AG04450 (cell line): ENCODE results near the gene PRMT3. TPM values are rescaled to one million over a fixed set of nuclear protein-coding genes. Genes with fewer than 3 reads are reported as not detected.
"Not testable (repeated sequence)": the region's sequence is repeated elsewhere in the genome, so short reads cannot be mapped to it uniquely, and the experiment has no call there.

ENCODE experiments used
- CTCF ChIA-PET: fragments of 300-600, 350-600 bp; formaldehyde crosslinking; extraction: SDS; loops from one replicate; lab custom pipeline; 2022; ENCODE audit warnings: antibody characterized with exemption, inconsistent platforms; lab: Charles Lee
- POLR2A ChIA-PET: fragments of 350-600 bp; formaldehyde crosslinking; extraction: SDS; loops from one replicate; lab custom pipeline; 2021; ENCODE audit warnings: antibody characterized with exemption, inconsistent platforms; lab: Yijun Ruan, JAX
- DNase-seq: peaks from one replicate; pipeline ENCODE4 v3.0.0-alpha.2; 2011; ENCODE audit warnings: low read depth, low spot score
- H3K27ac ChIP-seq: one replicate; pipeline ENCODE4 v1.5.1; 2012; ENCODE audit warnings: low read depth, low read length, control low read depth
- H3K27me3 ChIP-seq: one replicate; pipeline ENCODE4 v1.6.0; 2012; ENCODE audit warnings: low read length; ENCODE audit not compliant: control insufficient read depth, insufficient read depth
- H3K4me3 ChIP-seq: 2 replicates; pipeline ENCODE4 v1.5.1; 2011; ENCODE audit warnings: mild to moderate bottlenecking, low read depth, low read length, control low read depth
- H3K9me3 ChIP-seq: 2 replicates; pipeline ENCODE4 v1.5.1; 2012; ENCODE audit warnings: low read length; ENCODE audit not compliant: control insufficient read depth, insufficient read depth
- CTCF ChIP-seq: IDR thresholded peaks from 2 replicates; pipeline ENCODE4 v1.5.1; 2011; ENCODE audit warnings: low read depth, low read length, control low read depth, inconsistent platforms
- polyA plus RNA-seq: library from polyadenylated mRNA; depleted of rRNA; stranded (reverse); fragments of >200 nt; gene quantifications from 2 replicates; pipeline ENCODE4 v1.2.3, GENCODE V29; 2011

PRMT3 gene
- polyA plus RNA-seq, 1 experiment = 14.8 TPM

GRCh38 chr11:20458905-20459632, 71.6 kb downstream of the PRMT3 start:
- H3K27me3 ChIP-seq = no peaks in the 10 kb centered on the region
- ChIA-PET POLR2A (no interaction called here), CTCF (interaction anchor here (4.5 kb wide), 1 partner anchor 15 kb away, joined by 15 read pairs; no protein-coding TSS in a partner anchor)
- H3K9me3 ChIP-seq = no peaks in the 10 kb centered on the region
- no peak for TF ChIP-seq CTCF
- H3K27ac ChIP-seq = no peak overlapping the region
- H3K4me3 ChIP-seq = no peak overlapping the region
- no peak for DNase-seq

- no peak for TF ChIP-seq CTCF
- DNase-seq = no peak
- ChIA-PET CTCF (interaction anchor here (4.5 kb wide), 1 partner anchor 16 kb away, joined by 15 read pairs; no protein-coding TSS in a partner anchor), POLR2A (no interaction called here)
- no peak overlapping the region for H3K27ac ChIP-seq
- H3K27me3 ChIP-seq = no peaks in the 10 kb centered on the region
- H3K9me3 ChIP-seq = no peaks in the 10 kb centered on the region
- no peak overlapping the region for H3K4me3 ChIP-seq
These were observed 72.3 kb downstream of the PRMT3 start for GRCh38 chr11:20459865-20460264.

DNA sequence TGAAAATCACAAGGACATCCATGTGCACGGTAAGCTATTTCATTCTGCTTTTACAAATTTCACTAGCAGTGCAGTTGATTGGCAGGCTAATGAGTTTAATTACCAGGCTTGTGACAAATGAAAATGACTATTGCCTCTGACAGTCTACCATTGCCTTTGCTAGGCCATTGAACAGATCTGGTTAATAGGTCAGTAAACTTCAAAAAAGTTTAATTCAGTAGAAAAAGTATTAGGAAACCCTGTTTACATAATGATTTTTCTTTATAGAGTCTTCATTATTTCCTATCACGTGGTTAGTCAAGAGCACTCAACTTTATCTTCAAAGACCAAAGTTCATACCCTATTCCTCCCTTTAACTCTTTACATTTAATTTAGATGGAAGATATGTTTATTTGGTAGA, 77.0 kb downstream of the PRMT3 start:
- H3K9me3 ChIP-seq = no peaks in the 10 kb centered on the region
- no peaks in the 10 kb centered on the region for H3K27me3 ChIP-seq
- TF ChIP-seq CTCF = no peak
- H3K4me3 ChIP-seq = no peak overlapping the region
- no peak for DNase-seq
- CTCF ChIA-PET = no interaction called here
- POLR2A ChIA-PET = interaction anchor here (0.6 kb wide), 1 partner anchor 9 kb away, joined by 3 read pairs; no protein-coding TSS in a partner anchor
- no peak overlapping the region for H3K27ac ChIP-seq

DNA sequence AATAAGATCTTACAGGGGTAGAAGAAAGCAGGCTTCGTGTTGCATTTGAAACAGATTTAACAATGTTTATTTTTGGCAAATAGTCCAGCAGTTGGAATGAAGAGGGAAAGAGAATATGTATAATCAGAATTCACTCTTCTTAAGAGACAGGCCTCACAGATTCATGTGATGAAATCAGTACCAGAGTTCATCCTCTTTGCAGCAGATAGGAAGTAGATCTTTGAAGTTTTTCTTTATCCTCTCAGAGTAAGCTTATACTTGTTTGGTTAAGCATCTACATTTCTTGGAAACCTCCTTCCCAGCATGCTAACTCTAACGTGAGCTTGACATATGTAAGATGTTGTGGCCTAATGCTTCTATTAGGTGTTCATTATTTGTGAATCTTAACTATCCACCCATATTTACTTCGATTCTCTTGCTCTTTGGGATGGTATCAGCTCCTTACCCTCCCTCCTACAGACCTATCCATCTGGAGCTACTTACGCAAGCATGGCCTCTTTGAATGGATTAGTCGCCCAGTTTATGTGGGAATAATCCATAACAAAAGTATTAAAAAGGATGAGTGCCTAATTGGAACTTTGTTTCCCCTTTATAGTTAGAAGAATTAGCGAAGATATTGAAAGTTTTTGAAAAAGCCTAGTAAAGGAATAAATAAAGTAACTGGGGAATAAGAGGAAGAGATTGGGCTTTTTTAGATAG, 80.1 kb downstream of the PRMT3 start:
- TF ChIP-seq CTCF = no peak
- no peaks in the 10 kb centered on the region for H3K27me3 ChIP-seq
- DNase-seq = no peak
- no peaks in the 10 kb centered on the region; the same call in 1 of the 2 replicates for H3K9me3 ChIP-seq
- POLR2A ChIA-PET = no interaction called here
- CTCF ChIA-PET = interaction anchor here (0.6 to 1.4 kb wide), 4 partner anchors 70 to 1397 kb away, joined by 3 to 6 read pairs (median 4); no protein-coding TSS in a partner anchor
- no peak overlapping the region for H3K4me3 ChIP-seq
- no peak overlapping the region for H3K27ac ChIP-seq

DNA sequence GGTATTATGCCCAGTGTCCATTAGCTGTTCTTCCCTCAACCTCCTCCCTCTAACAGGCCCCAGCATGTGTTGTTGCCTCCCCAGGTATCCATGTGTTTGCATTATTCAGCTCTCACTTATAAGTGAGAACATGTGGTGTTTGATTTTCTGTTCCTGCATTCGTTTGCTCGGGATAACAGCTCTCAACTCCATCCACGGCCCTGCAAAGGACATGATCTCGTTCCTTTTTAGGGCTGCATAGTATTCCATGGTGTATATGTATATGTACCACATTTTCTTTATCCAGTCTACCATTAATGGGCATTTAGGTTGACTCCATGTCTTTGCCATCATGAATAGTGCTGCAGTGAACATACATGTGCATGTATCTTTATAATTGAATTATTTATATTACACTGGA, 82.8 kb downstream of the PRMT3 start:
- Histone ChIP-seq H3K27me3 (no peaks in the 10 kb centered on the region), H3K9me3 (no peaks in the 10 kb centered on the region; the same call in 1 of the 2 replicates), H3K27ac (no peak overlapping the region), H3K4me3 (no peak overlapping the region)
- no peak for DNase-seq
- TF ChIP-seq CTCF = no peak
- ChIA-PET CTCF (interaction anchor here (1.0 kb wide), 1 partner anchor 26 kb away, joined by 3 read pairs; no protein-coding TSS in a partner anchor), POLR2A (no interaction called here)

DNA sequence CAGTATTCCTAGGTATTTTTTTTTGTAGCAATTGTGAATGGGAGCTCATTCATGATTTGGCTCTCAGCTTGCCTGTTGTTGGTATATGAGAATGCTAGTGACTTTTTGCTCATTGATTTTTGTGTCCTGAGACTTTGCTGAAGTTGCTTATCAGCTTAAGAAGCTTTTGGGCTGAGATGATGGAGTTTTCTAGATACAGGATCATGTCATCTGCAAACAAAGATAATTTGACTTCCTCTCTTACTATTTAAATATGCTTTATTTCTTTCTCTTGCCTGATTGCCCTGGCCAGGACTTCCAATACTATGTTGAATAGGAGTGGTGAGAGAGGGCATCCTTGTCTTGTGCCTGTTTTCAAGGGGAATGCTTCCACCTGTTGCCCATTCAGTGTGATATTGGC, 84.4 kb downstream of the PRMT3 start:
- H3K9me3 ChIP-seq, POLR2A ChIA-PET, DNase-seq, CTCF ChIA-PET, H3K27ac ChIP-seq, H3K4me3 ChIP-seq, H3K27me3 ChIP-seq: not testable (repeated sequence)
